Smooth muscle cell (in vitro differentiated cells): ENCODE results near the gene CAV3. TPM values are rescaled to one million over a fixed set of nuclear protein-coding genes. Genes with fewer than 3 reads are reported as not detected.
"Not testable (repeated sequence)": the region's sequence is repeated elsewhere in the genome, so short reads cannot be mapped to it uniquely, and the experiment has no call there.

Experiments used
- DNase-seq: peaks from one replicate; lab custom pipeline; 2025; ENCODE audit not compliant: unreplicated experiment; lab: John Stamatoyannopoulos, UW
- H2AFZ ChIP-seq: fragments of 200-600 bp; sonication (generic); 2 replicates; pipeline ENCODE4 v1.6.0; 2016; ENCODE audit warnings: antibody characterized with exemption, low read depth, mild to moderate bottlenecking
- H3F3A ChIP-seq: fragments of 200-600 bp; sonication (generic); 2 replicates; pipeline ENCODE4 v1.6.0; 2017; ENCODE audit warnings: antibody characterized with exemption, low read depth
- H3K27ac ChIP-seq: fragments of 200-600 bp; sonication (generic); 2 replicates; pipeline ENCODE4 v1.5.1; 2016; ENCODE audit warnings: low read depth, mild to moderate bottlenecking
- H3K27me3 ChIP-seq: fragments of 200-600 bp; sonication (generic); 2 replicates; pipeline ENCODE4 v1.6.1; 2016; ENCODE audit warnings: low read depth, mild to moderate bottlenecking
- H3K36me3 ChIP-seq: fragments of 200-600 bp; sonication (generic); 2 replicates; pipeline ENCODE4 v1.5.1; 2016; ENCODE audit warnings: low read depth
- H3K4me1 ChIP-seq: fragments of 200-600 bp; sonication (generic); 2 replicates; pipeline ENCODE4 v1.5.1; 2016; ENCODE audit warnings: low read depth
- H3K4me2 ChIP-seq: fragments of 200-600 bp; sonication (generic); 2 replicates; pipeline ENCODE4 v1.6.0; 2016; ENCODE audit warnings: mild to moderate bottlenecking
- H3K4me3 ChIP-seq: fragments of 200-600 bp; sonication (generic); 2 replicates; pipeline ENCODE4 v1.5.1; 2016; ENCODE audit warnings: mild to moderate bottlenecking
- H3K79me2 ChIP-seq: fragments of 200-600 bp; sonication (generic); 2 replicates; pipeline ENCODE4 v1.6.0; 2016; ENCODE audit warnings: low read depth, mild to moderate bottlenecking
- H3K9ac ChIP-seq: fragments of 200-600 bp; sonication (generic); 2 replicates; pipeline ENCODE4 v1.6.0; 2016; ENCODE audit warnings: low read depth
- H3K9me3 ChIP-seq: fragments of 200-600 bp; sonication (generic); replicated peaks from 2 replicates; pipeline ENCODE4 v1.5.1; 2016; ENCODE audit warnings: low read depth
- H4K20me1 ChIP-seq: fragments of 200-600 bp; sonication (generic); 2 replicates; pipeline ENCODE4 v1.6.0; 2016; ENCODE audit warnings: low read depth
- WGBS: methylation state at CpG from one replicate; pipeline ENCODE4 v1.1.7; 2016; ENCODE audit warnings: low lambda C conversion rate; 5-methylcytosine and 5-hydroxymethylcytosine counted together
- polyA plus RNA-seq: library from polyadenylated mRNA; unstranded; fragments of >200 nt; fragmentation: Nextera tagmentation; extraction: Ambion mirVana; gene quantifications from 2 replicates; pipeline ENCODE4 v1.2.1, GENCODE V29; 2016
- total RNA-seq: library from RNA; depleted of rRNA; stranded (reverse); fragments of >200 nt; gene quantifications from 2 replicates; pipeline ENCODE4 v1.2.3, GENCODE V29; 2014
- TF ChIP-seq, protein P1 (sequence below): fragments of 200-600 bp; sonication (generic); IDR thresholded peaks from 2 replicates; pipeline ENCODE4 v1.5.1; 2017; ENCODE audit warnings: borderline replicate concordance, mild to moderate bottlenecking, antibody characterized with exemption; ENCODE audit not compliant: insufficient read depth, poor library complexity, severe bottlenecking

CAV3 gene
- total RNA-seq = not detected in 2 replicates
- polyA plus RNA-seq = not detected in 2 replicates

- no peaks in the 10 kb centered on the region for H3K79me2 ChIP-seq
- H3K9ac ChIP-seq = no peak within 1 kb of the TSS
- no peak within 1 kb of the TSS for H3K4me2 ChIP-seq
- H3K9me3 ChIP-seq = no peaks in the 10 kb centered on the region
- H3F3A ChIP-seq = no peaks in the 10 kb centered on the region
- no peak for DNase-seq
- TF ChIP-seq, protein P1, sequence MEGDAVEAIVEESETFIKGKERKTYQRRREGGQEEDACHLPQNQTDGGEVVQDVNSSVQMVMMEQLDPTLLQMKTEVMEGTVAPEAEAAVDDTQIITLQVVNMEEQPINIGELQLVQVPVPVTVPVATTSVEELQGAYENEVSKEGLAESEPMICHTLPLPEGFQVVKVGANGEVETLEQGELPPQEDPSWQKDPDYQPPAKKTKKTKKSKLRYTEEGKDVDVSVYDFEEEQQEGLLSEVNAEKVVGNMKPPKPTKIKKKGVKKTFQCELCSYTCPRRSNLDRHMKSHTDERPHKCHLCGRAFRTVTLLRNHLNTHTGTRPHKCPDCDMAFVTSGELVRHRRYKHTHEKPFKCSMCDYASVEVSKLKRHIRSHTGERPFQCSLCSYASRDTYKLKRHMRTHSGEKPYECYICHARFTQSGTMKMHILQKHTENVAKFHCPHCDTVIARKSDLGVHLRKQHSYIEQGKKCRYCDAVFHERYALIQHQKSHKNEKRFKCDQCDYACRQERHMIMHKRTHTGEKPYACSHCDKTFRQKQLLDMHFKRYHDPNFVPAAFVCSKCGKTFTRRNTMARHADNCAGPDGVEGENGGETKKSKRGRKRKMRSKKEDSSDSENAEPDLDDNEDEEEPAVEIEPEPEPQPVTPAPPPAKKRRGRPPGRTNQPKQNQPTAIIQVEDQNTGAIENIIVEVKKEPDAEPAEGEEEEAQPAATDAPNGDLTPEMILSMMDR = no peak
- H3K27ac ChIP-seq = no peak within 1 kb of the TSS
- H3K36me3 ChIP-seq = no peaks in the 10 kb centered on the region
- no peaks in the 10 kb centered on the region for H4K20me1 ChIP-seq
- no peak within 1 kb of the TSS for H3K4me3 ChIP-seq
- H3K27me3 ChIP-seq = no peaks in the 10 kb centered on the region
- H2AFZ ChIP-seq = no peak within 1 kb of the TSS
- WGBS = 88% methylated on average over 23 of the region's 23 CpGs
- no peaks in the 10 kb centered on the region for H3K4me1 ChIP-seq
These were observed at the start of gene CAV3 for GRCh38 chr3:8733332-8734094. Gene CAV3, plus strand, starts transcription at chr3:8733802. Its CDS starts 75 bp downstream, at chr3:8733877.

DNA sequence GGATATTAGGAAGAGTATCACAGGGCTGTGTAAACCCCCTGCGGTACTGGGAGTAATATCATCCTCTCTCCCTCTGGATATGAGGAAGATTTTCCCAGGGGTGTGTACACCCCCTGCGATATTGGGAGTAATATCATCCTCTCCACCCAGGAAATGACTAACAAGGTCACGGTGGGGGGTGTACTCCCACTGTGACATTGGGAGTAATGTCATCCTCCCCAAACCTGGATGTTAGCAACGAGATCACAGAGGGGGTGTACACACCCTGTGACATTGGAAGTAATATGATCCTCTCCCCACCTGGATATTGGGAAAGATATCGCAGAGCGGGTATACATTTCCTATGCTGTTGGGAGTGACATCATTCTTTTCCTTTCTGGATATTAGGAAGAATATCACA is 48.6 kb upstream of the CAV3 start:
- H3F3A ChIP-seq, DNase-seq, H3K4me3 ChIP-seq, H3K9me3 ChIP-seq, H3K79me2 ChIP-seq, H3K4me2 ChIP-seq, H4K20me1 ChIP-seq, H3K36me3 ChIP-seq, H3K4me1 ChIP-seq, H3K9ac ChIP-seq, H3K27ac ChIP-seq, H3K27me3 ChIP-seq, H2AFZ ChIP-seq: not testable (repeated sequence)
- WGBS = 91% methylated on average over 6 of the region's 6 CpGs

DNA sequence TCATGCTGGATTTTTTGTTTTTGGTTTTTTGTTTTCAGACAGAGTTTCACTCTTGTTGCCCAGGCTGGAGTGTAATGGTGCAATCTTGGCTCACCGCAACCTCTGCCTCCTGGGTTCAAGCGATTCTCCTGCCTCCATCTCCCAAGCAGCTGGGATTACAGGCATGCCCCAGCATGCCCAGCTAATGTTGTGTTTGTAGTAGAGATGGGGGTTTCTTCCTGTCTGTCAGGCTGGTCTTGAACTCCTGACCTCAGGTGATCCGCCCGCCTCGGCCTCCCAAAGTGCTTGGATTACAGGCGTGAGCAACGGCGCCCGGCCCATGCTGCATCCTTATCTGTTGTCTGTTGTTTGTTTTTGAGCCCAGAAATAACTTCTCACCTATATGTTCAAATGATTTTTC is 42.3 kb upstream of the CAV3 start:
- not testable (repeated sequence) for H3K4me1 ChIP-seq, H3K9me3 ChIP-seq, DNase-seq, H3K36me3 ChIP-seq, H3K27ac ChIP-seq, H3K4me3 ChIP-seq, H4K20me1 ChIP-seq, H2AFZ ChIP-seq, H3K9ac ChIP-seq, H3K27me3 ChIP-seq, H3K4me2 ChIP-seq, H3F3A ChIP-seq, H3K79me2 ChIP-seq
- 95% methylated on average over 9 of the region's 9 CpGs for WGBS

- H3K4me3 ChIP-seq = no peak overlapping the region
- no peak overlapping the region for H3K9ac ChIP-seq
- H3K36me3 ChIP-seq = no peaks in the 10 kb centered on the region
- DNase-seq = no peak
- 54% methylated on average over 3 of the region's 3 CpGs for WGBS
- no peak overlapping the region for H3K4me2 ChIP-seq
- no peaks in the 10 kb centered on the region for H3F3A ChIP-seq
- H3K4me1 ChIP-seq = no peaks in the 10 kb centered on the region
- H3K27ac ChIP-seq = no peak overlapping the region
- no peaks in the 10 kb centered on the region for H4K20me1 ChIP-seq
- H2AFZ ChIP-seq = no peak overlapping the region
- peaks cover 7% of the 10 kb centered on the region for H3K27me3 ChIP-seq
- TF ChIP-seq, protein P1 = peak; percentile 17
- H3K79me2 ChIP-seq = no peaks in the 10 kb centered on the region
- H3K9me3 ChIP-seq = no peaks in the 10 kb centered on the region
These were observed 31.0 kb upstream of the CAV3 start for GRCh38 chr3:8702560-8702959.
